ENCODE data around the gene HDAC11.

The HDAC11 gene

DNA sequence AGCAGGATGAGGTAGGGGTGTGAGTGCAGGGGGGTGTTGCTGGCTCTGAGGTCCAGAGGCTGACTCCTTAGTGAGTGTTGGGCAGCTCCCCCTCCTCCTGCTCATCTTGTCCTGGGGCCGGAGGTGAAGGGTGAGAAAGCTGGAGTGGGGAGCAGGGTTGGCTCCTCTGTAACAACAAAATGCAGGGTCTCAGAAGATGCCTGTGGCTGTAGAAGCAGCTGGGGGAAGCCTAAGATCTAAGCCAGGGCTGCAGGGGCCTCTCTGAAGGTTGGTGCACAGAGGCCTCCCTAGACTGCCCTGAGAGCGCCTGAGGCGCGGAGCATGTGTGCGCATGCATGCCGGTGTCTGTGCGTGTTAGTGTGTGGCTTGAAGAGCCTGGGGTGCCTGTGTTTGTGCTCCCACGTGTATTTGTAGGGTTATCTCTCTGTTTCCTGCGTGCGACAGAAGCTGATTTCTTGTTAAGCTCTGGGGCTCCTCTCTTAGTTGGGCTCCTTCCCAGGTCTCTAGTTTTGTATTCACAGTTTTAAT, 5.3 kb upstream of the HDAC11 start:
- H3K36me3 ChIP-seq (replicated peaks) = no peaks in the 10 kb centered on the region
- no peak for DNase-seq
- no peaks in the 10 kb centered on the region for H3K27me3 ChIP-seq (replicated peaks)
- no peak overlapping the region for H3K27ac ChIP-seq
- TF ChIP-seq, protein P1, sequence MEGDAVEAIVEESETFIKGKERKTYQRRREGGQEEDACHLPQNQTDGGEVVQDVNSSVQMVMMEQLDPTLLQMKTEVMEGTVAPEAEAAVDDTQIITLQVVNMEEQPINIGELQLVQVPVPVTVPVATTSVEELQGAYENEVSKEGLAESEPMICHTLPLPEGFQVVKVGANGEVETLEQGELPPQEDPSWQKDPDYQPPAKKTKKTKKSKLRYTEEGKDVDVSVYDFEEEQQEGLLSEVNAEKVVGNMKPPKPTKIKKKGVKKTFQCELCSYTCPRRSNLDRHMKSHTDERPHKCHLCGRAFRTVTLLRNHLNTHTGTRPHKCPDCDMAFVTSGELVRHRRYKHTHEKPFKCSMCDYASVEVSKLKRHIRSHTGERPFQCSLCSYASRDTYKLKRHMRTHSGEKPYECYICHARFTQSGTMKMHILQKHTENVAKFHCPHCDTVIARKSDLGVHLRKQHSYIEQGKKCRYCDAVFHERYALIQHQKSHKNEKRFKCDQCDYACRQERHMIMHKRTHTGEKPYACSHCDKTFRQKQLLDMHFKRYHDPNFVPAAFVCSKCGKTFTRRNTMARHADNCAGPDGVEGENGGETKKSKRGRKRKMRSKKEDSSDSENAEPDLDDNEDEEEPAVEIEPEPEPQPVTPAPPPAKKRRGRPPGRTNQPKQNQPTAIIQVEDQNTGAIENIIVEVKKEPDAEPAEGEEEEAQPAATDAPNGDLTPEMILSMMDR (IDR thresholded peaks at IDR 0.05; ENCODE audit: low read depth, low read length, missing control alignments) = no peak
- in situ Hi-C loops (cut with HindIII; ENCODE audit: low pct_ligation_motif_present, low sequenced_read_pairs) = no loop called here
- no peak overlapping the region for H3K4me3 ChIP-seq (ENCODE audit: low read depth, low read length)

DNA sequence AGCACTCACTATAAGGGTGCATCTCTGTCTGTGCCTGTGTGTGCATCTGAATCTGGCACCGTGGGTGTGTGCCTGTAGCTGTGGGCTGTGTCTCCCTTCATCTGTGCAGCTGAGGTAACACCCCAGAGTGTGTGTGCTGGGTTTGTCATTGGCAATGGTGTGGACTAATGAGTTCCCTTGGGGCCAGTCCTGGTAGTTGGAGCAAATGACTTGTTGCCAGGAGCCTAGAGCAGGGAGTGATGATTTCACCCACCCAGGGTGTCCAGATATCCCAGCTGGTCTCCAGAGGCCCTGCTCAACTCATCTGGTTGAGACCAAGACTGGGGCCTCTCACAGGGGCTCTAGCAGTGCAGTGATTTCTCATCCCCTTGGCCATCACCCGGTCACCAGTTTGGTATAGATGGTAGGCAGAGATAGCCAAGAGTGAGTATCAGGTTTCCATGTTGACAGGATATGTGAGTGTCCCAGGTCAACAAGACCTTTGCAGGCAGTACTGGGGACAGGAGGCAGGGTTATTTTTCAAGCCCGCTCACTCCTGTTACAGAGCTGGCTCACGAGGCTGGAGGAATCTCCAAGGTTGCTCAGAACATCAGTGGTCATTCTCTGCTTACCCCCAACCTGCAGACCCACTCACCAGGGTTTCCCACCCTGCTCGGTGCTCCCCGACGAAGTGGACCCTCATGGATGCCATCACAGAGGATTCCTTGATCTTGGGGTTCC, 4.1 kb upstream of the HDAC11 start:
- no peak overlapping the region for H3K4me3 ChIP-seq (ENCODE audit: low read depth, low read length)
- TF ChIP-seq, protein P1 (IDR thresholded peaks at IDR 0.05; ENCODE audit: low read depth, low read length, missing control alignments) = no peak
- no peak overlapping the region for H3K27ac ChIP-seq
- no peaks in the 10 kb centered on the region for H3K27me3 ChIP-seq (replicated peaks)
- no peaks in the 10 kb centered on the region for H3K36me3 ChIP-seq (replicated peaks)
- in situ Hi-C loops (cut with HindIII; ENCODE audit: low pct_ligation_motif_present, low sequenced_read_pairs) = no loop called here
- DNase-seq = no peak

DNA sequence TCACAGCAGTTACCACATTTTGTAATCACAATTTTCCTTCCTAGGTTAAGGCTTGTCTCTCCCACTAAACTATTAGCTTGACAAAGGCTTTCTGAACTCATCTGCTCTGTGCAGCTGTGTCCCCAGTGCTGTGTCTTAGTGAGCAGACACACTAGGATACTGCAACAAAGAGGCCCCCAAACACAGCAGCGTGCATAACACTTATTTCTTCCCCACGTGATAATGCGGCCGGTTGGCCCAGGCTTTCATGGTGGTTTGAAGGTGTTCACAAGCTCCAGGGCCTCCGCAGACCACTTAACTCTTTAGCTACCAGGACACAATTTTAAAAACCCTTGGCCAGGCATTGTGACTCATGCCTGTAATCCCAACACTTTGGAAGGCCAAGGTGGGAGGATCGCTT, 2.2 kb upstream of the HDAC11 start:
- Histone ChIP-seq H3K4me3 (ENCODE audit: low read depth, low read length) (no peak overlapping the region), H3K27ac (no peak overlapping the region), H3K27me3 (replicated peaks) (no peaks in the 10 kb centered on the region), H3K36me3 (replicated peaks) (no peaks in the 10 kb centered on the region)
- in situ Hi-C loops (cut with HindIII; ENCODE audit: low pct_ligation_motif_present, low sequenced_read_pairs) = no loop called here
- DNase-seq = no peak
- TF ChIP-seq, protein P1 (IDR thresholded peaks at IDR 0.05; ENCODE audit: low read depth, low read length, missing control alignments) = no peak

DNA sequence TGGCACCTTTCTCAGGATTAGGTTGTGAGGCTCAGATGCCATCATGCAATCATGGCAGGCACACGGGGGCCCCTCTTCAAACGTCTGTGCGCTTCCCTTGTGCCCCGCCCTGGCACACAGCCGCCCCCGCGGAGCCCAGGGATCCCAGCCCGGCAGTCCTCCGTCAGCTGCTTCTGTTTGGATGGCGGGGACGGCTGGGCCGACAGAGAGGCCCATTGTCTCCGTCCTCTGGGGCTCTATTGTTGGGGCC, 849 bp upstream of the HDAC11 start:
- DNase-seq = no peak
- in situ Hi-C loops (cut with HindIII; ENCODE audit: low pct_ligation_motif_present, low sequenced_read_pairs) = no loop called here
- no peaks in the 10 kb centered on the region for H3K36me3 ChIP-seq (replicated peaks)
- peak overlapping the region; percentile 73 for H3K4me3 ChIP-seq (ENCODE audit: low read depth, low read length)
- TF ChIP-seq, protein P1 (IDR thresholded peaks at IDR 0.05; ENCODE audit: low read depth, low read length, missing control alignments) = no peak
- no peaks in the 10 kb centered on the region for H3K27me3 ChIP-seq (replicated peaks)
- no peak overlapping the region for H3K27ac ChIP-seq

DNA sequence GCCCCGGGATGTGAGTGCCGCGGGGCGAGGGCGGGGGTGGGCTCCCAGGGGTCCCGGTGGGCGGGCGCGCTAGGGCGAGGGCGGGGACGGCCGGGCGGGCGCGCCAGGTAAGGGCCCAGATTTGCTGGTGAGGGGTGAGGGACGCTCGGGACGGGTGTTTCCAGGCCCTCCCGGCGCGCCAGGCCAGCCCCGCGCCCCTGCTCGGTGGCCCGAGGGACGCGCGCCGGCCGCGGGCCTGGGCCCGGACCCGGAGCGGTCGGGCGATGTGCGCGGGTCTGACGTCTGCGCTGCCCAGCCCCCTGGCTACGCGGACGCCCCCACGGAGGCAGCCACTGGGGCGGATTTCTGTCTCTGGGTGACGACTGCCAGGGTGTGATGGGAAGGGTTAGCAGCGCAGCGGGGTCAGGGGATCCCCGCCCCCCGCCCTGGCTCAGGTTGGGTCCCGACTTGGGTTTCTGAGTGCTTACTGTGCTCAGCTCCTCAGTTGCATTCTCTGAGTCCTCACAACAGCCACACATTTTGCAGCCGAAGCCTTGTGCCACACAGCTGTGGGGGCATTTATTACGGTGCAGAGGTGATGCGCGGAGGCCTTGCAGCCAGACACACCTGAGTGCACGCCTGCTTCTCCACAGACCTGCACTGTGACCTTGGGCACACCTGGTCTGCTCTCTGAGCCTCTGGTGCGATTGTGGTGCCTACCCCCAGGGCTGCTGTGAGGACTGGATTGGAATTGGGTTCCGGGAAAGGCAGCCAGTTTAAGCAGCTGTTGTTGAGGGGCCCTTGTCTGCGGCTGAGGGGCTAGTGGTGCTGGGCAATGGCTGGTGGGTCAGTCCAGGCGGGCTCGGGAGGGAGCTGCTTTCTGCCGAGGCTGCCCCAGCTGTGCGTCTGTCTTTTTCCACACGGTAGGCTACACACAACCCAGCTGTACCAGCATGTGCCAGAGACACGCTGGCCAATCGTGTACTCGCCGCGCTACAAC, 523 bp downstream of the HDAC11 start:
- TF ChIP-seq, protein P1 (IDR thresholded peaks at IDR 0.05; ENCODE audit: low read depth, low read length, missing control alignments) = no peak
- Histone ChIP-seq H3K27me3 (replicated peaks) (no peaks in the 10 kb centered on the region), H3K27ac (peak overlapping the region; percentile 52), H3K36me3 (replicated peaks) (no peaks in the 10 kb centered on the region), H3K4me3 (ENCODE audit: low read depth, low read length) (peak overlapping the region; percentile 54)
- in situ Hi-C loops (cut with HindIII; ENCODE audit: low pct_ligation_motif_present, low sequenced_read_pairs) = no loop called here
- no peak for DNase-seq

Measured in brain microvascular endothelial cell (primary cell).